HUES6 (cell line): ENCODE results near the gene MDC1.
A peak's percentile ranks its signal among the peaks of the same experiment; 100 is the strongest.
"Not testable (repeated sequence)": the region's sequence is repeated elsewhere in the genome, so short reads cannot be mapped to it uniquely, and the experiment has no call there.

ENCODE experiments used
- H3K27ac ChIP-seq: 2 replicates; pipeline ENCODE4 v1.7.0; 2013; ENCODE audit warnings: low read depth, mild to moderate bottlenecking, low read length, inconsistent platforms
- H3K27me3 ChIP-seq: 2 replicates; pipeline ENCODE4 v1.6.1; 2013; ENCODE audit warnings: low read length; ENCODE audit not compliant: control insufficient read depth, insufficient read depth
- H3K36me3 ChIP-seq: 2 replicates; pipeline ENCODE4 v1.6.1; 2013; ENCODE audit warnings: low read length; ENCODE audit not compliant: control insufficient read depth, insufficient read depth
- H3K4me1 ChIP-seq: 2 replicates; pipeline ENCODE4 v1.6.1; 2013; ENCODE audit warnings: low read length; ENCODE audit not compliant: control insufficient read depth, insufficient read depth
- H3K4me3 ChIP-seq: 2 replicates; pipeline ENCODE4 v1.5.1; 2013; ENCODE audit warnings: low read depth, low read length
- H3K9ac ChIP-seq: one replicate; pipeline ENCODE4 v1.6.1; 2013; ENCODE audit warnings: mild to moderate bottlenecking, low read length
- H3K9me3 ChIP-seq: 2 replicates; pipeline ENCODE4 v1.6.1; 2013; ENCODE audit warnings: low read depth, low read length; ENCODE audit not compliant: control insufficient read depth, insufficient read depth

Gene MDC1

DNA sequence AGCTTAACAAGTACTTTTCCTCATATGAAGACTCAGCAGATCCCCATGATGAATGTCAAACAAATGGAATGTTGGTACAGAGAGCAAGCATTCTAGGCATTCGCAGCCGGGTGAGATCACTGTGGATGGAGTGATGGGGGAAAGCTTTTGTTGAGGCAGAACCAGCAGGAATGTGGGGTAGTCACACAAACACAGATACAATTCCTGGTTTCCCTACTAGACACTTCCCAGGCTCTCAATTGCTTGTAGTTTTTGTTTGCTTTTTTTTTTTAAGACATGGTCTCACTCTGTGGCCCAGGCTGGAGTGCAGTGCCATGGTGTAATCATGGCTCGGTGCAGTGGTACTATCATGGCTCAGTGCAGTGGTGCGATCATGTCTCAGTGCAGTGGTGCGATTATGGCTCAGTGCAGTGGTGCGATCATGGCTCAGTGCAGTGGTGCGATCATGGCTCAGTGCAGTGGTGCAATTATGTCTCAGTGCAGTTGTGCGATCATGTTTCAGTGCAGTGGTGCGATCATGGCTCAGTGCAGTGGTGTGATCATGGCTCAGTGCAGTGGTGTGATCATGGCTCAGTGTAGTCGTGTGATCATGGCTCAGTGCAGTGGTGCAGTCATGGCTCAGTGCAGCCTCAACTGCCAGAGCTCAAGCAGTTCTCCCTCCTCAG is 42.6 kb upstream of the MDC1 start:
- Histone ChIP-seq H3K9ac (peak overlapping the region; percentile 20), H3K4me3 (no peak overlapping the region), H3K9me3 (no peaks in the 10 kb centered on the region), H3K27me3 (no peaks in the 10 kb centered on the region), H3K4me1 (peaks cover 29% of the 10 kb centered on the region), H3K27ac (no peak overlapping the region), H3K36me3 (no peaks in the 10 kb centered on the region)

DNA sequence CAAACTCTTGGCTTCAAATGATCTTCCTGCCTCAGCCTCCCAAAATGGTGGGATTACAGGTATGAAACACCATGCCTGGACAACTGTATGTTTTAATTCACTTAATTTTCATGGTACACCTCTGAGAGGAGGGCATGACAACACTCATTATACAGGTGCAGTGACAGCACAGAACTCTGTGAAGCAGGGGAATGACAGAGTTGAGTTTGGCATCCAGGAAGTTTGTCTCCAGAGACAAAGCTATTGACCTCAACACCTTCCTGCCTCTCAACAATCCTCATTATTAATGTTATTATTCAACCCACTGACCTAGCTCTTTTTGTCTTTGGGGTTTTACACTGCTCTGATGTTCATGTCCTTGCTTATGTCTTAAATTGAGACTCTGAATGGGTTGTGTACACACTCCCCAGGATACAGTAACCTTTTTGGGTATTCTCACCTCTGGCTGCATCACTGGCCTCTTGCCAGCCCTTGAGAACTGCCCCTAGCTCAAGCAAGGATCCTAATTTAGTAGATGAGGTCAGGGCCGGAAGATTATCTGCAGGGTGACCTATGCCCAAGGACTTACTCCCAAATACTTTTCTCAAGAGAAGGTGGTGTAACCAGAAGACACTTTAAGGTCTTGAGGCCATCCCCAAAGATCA is 40.3 kb upstream of the MDC1 start:
- Histone ChIP-seq H3K4me1 (peaks cover 23% of the 10 kb centered on the region; the same call in 1 of the 2 replicates), H3K9ac (no peak overlapping the region), H3K36me3 (no peaks in the 10 kb centered on the region), H3K27me3 (no peaks in the 10 kb centered on the region), H3K9me3 (no peaks in the 10 kb centered on the region), H3K27ac (no peak overlapping the region), H3K4me3 (no peak overlapping the region)

DNA sequence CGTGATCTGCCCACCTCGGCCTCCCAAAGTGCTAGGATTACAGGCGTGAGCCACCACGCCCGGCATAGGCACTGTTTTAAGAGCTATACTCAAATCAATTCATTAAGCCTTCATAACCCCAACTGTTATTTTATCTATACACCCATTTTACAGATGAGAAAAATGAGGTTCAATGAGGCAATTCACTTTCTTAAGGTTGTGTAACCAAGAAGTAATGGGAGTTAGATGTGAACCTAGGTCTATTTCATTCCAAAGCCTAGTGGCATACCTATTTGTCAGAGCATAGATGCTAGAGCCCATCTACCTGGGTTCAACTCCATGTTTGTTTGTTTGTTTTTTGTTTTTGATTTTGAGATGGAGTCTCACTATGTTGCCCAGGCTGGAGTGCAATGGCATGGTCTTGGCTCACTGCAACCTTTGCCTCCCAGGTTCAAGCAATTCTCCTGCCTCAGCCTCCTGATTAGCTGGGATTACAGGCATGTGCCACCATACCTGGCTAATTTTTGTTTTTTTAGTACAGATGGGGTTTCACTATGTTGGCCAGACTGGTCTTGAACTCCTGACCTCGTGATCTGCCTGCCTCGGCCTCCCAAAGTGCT is 39.4 kb upstream of the MDC1 start:
- H3K9me3 ChIP-seq, H3K4me3 ChIP-seq, H3K9ac ChIP-seq, H3K36me3 ChIP-seq, H3K27ac ChIP-seq, H3K27me3 ChIP-seq: not testable (repeated sequence)
- H3K4me1 ChIP-seq = peaks cover 23% of the 10 kb centered on the region; the same call in 1 of the 2 replicates

DNA sequence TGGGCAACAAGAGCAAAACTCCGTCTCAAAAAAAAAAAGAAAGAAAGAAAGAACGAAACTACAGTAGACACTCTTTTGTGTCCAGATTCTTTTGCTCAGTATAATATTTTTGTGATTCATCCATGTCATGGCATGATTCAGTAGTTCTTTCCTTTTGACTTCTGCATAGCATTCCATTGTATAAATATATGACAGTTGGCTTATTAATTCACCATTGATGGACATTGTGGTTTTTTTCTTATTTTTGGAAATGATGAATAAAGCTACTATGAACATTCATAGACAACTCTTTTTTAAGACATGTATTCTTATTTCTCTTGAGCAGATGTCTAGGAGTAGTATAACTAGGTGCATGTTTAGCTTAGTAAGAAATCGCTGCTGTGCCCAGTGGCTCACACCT is 37.5 kb upstream of the MDC1 start:
- Histone ChIP-seq H3K9me3 (no peaks in the 10 kb centered on the region), H3K9ac (no peak overlapping the region), H3K4me1 (peaks cover 19% of the 10 kb centered on the region; the same call in 1 of the 2 replicates), H3K27ac (no peak overlapping the region), H3K36me3 (no peaks in the 10 kb centered on the region), H3K27me3 (no peaks in the 10 kb centered on the region), H3K4me3 (no peak overlapping the region)

DNA sequence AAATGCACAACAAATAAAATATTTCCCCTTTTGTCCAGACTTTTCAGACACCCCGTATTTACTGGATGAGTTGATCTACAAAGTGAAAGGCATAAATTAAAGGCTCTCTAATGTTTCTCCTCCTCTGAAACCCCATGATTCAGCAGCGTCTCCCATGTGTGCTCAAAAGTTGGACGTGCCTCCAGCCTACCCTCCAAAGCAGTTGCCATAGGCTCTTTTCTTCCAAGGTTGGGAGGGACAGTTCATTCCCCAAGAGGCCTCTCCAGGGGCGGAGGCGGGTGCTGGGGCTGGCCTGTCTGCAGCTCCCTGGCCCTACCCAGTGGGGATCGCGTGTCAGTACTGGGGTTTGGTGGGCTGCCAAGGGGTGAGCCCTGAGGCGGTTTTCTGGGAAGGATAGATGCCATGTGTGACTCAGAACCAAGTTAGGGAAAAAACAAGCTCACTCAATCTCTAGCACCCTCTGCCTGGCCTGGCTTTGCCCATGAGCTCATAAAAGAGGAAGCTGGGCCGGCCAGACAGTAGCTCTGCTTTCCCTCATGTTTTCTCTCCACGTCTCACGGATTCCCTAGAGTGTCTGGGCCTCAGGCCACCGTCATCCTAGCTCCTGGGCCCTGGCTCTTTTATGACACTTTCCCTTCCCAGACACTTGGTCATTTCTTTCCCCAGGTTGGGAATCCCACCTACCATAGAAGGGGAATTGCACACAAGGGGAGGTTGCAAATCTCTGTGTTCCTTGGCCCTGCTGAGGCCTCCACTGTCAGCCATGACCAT is 35.3 kb upstream of the MDC1 start:
- H3K4me1 ChIP-seq = peaks cover 22% of the 10 kb centered on the region
- no peaks in the 10 kb centered on the region for H3K36me3 ChIP-seq
- H3K4me3 ChIP-seq = no peak overlapping the region
- H3K9ac ChIP-seq = peak overlapping the region; percentile 7
- H3K9me3 ChIP-seq = no peaks in the 10 kb centered on the region
- H3K27me3 ChIP-seq = no peaks in the 10 kb centered on the region
- H3K27ac ChIP-seq = peak overlapping the region; percentile 9; the same call in 1 of the 2 replicates

DNA sequence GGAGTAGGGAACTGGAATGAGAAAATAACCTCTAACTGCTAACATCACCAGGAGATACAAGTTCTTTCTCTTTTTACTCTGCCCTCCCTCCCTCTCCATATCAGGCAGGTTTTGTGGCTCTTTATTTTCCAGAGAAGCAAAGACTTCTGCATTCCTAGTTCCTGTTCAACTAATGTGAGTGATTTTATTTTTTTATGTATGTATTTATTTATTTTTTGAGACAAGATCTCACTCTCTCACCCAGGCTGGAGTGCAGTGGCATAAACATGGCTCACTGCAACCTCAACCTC is 33.2 kb upstream of the MDC1 start:
- no peak overlapping the region for H3K27ac ChIP-seq
- no peaks in the 10 kb centered on the region for H3K9me3 ChIP-seq
- H3K36me3 ChIP-seq = no peaks in the 10 kb centered on the region
- H3K4me3 ChIP-seq = no peak overlapping the region
- no peak overlapping the region for H3K9ac ChIP-seq
- no peaks in the 10 kb centered on the region for H3K27me3 ChIP-seq
- peaks cover 24% of the 10 kb centered on the region for H3K4me1 ChIP-seq

DNA sequence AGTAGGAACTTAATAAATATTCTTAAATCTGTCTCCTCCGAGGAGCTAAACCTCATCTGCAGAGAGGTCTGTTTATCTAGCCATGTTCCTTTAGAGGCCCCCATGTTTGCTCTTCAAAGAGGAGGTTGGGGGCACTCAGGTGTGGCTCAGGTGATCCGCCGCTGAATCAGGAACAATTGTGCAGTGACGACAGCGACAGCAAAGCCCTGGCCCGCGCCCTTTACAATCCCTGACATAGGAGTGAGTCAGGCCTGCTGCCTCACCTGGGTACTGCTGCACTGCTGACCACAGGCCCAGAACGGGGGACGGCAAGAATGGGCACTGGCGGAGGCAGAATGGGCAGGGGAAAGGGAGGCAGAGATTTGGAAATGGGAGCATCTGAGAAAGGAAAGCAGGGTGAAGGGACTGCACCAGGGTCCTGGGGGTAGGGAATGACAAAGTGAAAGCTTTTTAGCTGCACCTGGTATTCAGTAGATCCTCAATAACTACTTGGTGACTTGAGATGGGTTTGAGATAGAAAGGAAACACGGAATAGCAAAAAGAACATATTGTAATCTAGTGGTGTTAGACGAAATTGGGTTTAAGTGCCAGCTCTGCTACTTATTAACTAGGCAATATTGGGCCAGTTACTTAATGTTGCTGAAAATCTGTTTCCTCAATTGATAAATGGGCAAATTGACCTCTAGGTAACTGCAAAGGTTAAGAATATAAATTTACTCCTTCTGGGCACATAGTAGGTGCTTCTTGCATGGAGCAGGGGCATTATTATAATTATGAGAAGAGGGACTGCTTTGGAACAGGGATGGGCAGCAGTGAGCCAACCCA is 32.7 kb upstream of the MDC1 start:
- Histone ChIP-seq H3K9me3 (no peaks in the 10 kb centered on the region), H3K9ac (no peak overlapping the region), H3K27ac (no peak overlapping the region), H3K4me1 (peaks cover 29% of the 10 kb centered on the region), H3K4me3 (no peak overlapping the region), H3K27me3 (no peaks in the 10 kb centered on the region), H3K36me3 (no peaks in the 10 kb centered on the region)

DNA sequence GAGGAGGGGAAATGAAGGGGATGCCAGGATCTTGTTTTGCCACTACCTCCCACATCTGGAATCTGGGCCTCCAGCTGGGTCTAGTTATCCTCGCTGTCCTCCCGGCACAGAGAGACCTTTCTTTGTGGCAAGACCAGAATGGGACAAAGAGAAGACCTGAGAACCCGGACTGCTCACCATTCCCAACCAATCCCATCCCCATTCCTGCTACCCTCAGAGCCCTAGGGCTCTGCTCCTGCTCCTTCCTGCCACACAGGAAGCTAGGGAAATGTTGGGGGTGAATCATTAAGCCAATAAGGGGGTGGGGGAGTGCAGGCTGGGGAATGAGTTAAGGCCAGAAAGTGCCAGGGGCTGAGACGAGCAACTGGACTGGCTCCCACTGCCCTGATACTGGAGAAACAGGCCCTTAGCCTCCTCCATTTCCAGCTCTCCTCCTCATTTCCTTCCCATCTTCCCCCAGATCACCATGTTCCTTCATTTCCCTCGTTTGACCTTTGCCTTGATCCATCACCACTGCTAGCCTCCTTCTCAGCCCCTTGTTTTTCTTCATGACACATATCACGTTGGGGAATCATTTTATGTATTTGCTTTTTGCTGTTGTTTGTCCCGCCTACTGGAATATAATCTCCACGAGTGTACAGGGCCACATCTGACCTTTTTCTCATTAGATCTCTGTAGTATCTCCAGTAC is 31.9 kb upstream of the MDC1 start:
- Histone ChIP-seq H3K4me1 (peaks cover 29% of the 10 kb centered on the region), H3K9me3 (no peaks in the 10 kb centered on the region), H3K27me3 (no peaks in the 10 kb centered on the region), H3K9ac (no peak overlapping the region), H3K27ac (no peak overlapping the region), H3K4me3 (no peak overlapping the region), H3K36me3 (peaks cover under 1% of the 10 kb centered on the region; the same call in 1 of the 2 replicates)

DNA sequence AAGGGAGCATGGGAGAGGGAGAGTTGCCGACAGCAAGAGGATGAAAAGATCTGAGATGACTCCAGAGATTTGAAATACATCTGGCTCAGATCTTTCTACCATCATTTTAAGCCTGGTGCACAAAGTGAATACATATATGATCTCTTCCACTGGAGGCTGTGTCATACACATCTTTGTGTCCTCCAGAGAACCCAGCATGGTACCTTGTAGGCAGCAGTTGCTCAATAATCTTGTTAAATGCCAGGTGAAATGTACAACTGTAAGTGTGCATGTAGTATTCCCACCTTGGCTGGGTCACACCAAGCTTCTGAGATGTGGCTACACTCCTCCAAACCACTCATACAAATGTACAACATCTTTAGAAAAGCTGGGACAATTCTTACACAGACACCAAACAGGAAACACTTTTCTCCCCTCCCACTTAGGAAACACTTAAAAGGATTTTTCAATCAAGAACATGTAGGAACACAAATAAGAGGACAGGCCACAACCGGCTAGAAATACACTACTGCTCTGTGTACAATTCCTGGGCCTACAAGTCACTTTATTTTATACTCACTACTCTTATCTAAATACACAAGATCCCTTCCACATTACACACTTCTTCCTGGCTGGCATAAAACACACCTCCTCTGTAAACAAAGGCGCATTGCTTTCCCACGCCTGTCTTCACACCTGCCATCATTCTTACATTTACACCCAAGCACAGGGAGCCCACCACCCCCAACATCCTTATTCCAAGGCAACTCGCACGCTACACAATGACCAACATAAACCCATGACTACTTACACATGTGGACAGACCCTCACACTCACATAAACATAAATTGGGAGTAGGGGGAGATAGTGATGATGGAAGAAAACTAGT is 31.1 kb upstream of the MDC1 start:
- Histone ChIP-seq H3K4me3 (no peak overlapping the region), H3K9me3 (no peaks in the 10 kb centered on the region), H3K4me1 (peaks cover 28% of the 10 kb centered on the region), H3K9ac (no peak overlapping the region), H3K27me3 (no peaks in the 10 kb centered on the region), H3K36me3 (peaks cover 9% of the 10 kb centered on the region; the same call in 1 of the 2 replicates), H3K27ac (no peak overlapping the region)
